ENCODE measurements around the gene SMIM33.
"Not testable (repeated sequence)": the region's sequence is repeated elsewhere in the genome, so short reads cannot be mapped to it uniquely, and the experiment has no call there.

GRCh38 chr5:139478657-139479423, 8.0 kb downstream of the SMIM33 start:
- not testable (repeated sequence) for TF ChIP-seq EZH2 (IDR thresholded peaks at IDR 0.05; ENCODE audit: insufficient read depth, poor library complexity, severe bottlenecking); EZH2phosphoT487 (IDR thresholded peaks at IDR 0.05; ENCODE audit: insufficient read depth, low read depth)

Data from GM23248 (cell line).